HepG2 (cell line): Measurements from ENCODE around the gene MED19. TPM values are rescaled to one million over a fixed set of nuclear protein-coding genes. Genes with fewer than 3 reads are reported as not detected.
A peak's percentile ranks its signal among the peaks of the same experiment; 100 is the strongest.

Experiments
- ATRX ChIP-seq: sonication (generic); formaldehyde crosslinking; IDR thresholded peaks from 2 replicates; pipeline ENCODE4 v1.4.0; 2020; ENCODE audit warnings: missing genetic modification reagents, borderline replicate concordance
- CENPX ChIP-seq: sonication (generic); formaldehyde crosslinking; IDR thresholded peaks from 2 replicates; pipeline ENCODE4 v1.9.0; 2021; ENCODE audit warnings: mild to moderate bottlenecking, missing genetic modification reagents, moderate library complexity
- ELF1 ChIP-seq: sonication (generic); formaldehyde crosslinking; IDR thresholded peaks from 2 replicates; pipeline ENCODE4 v1.4.0; 2020; ENCODE audit warnings: missing genetic modification reagents
- ESRRA ChIP-seq: sonication (generic); formaldehyde crosslinking; IDR thresholded peaks from 2 replicates; pipeline ENCODE4 v1.5.1; 2020; ENCODE audit warnings: mild to moderate bottlenecking, low read depth, missing genetic modification reagents
- FOXA1 ChIP-seq, 2 experiments: fragments of 450-650 bp in 1 of 2; sonication (generic) in 1 of 2; formaldehyde crosslinking in 1 of 2; IDR thresholded peaks; 2 replicates each; pipeline versions ENCODE4 v1.4.0 to v1.6.1; 2016 to 2020; ENCODE audit warnings: missing genetic modification reagents in 1 of 2
- KAT8 ChIP-seq: IDR thresholded peaks from 2 replicates; pipeline ENCODE4 v1.6.1; 2016; ENCODE audit warnings: missing genetic modification reagents, missing compliant biosample characterization
- SKI ChIP-seq: fragments of 450-650 bp; IDR thresholded peaks from one replicate; pipeline ENCODE4 v1.6.1; 2018; ENCODE audit warnings: mild to moderate bottlenecking; ENCODE audit not compliant: partially characterized antibody
- TAF15 ChIP-seq: fragments of 200-400 bp; formaldehyde crosslinking; IDR thresholded peaks from one replicate; pipeline ENCODE4 v1.6.1; 2018; ENCODE audit warnings: mild to moderate bottlenecking, low read depth, low read length; ENCODE audit not compliant: poor library complexity, severe bottlenecking
- TCF12 ChIP-seq, 2 experiments: fragments of 450-650 bp in 1 of 2; sonication (generic) in 1 of 2; formaldehyde crosslinking in 1 of 2; IDR thresholded peaks; 2 replicates each; pipeline versions ENCODE4 v1.6.1 to v1.8.0; 2017 to 2022; ENCODE audit warnings: antibody characterized with exemption in 1 of 2, mild to moderate bottlenecking in 1 of 2, missing genetic modification reagents in 1 of 2, moderate library complexity in 1 of 2
- ZMAT3 ChIP-seq: sonication (generic); formaldehyde crosslinking; conservative IDR thresholded peaks from 2 replicates; pipeline ENCODE4 v1.7.0; 2021; ENCODE audit warnings: missing genetic modification reagents
- ZNF713 ChIP-seq: sonication (generic); formaldehyde crosslinking; IDR thresholded peaks from 2 replicates; pipeline ENCODE4 v1.4.0; 2020; ENCODE audit warnings: mild to moderate bottlenecking, missing genetic modification reagents
- polyA plus RNA-seq, 8 experiments: library from polyadenylated mRNA; depleted of rRNA in 3 of 8; stranded (reverse) in 7 of 8; unstranded in 1 of 8; fragments of >200 nt; fragmentation: Illumina TruSeq in 4 of 8; extraction: Trizol in 4 of 8; gene quantifications; 2 replicates each; pipeline versions ENCODE4 v1.2.1 to v1.2.3, GENCODE V29; 2011 to 2016; ENCODE audit warnings: low read depth in 4 of 8, missing spikeins in 1 of 8, mixed read lengths in 1 of 8; ENCODE audit not compliant: insufficient read depth in 1 of 8
- total RNA-seq, 5 experiments: library from RNA; depleted of rRNA; stranded (reverse); fragments of >200 nt; fragmentation: Illumina TruSeq; extraction: Trizol; gene quantifications; 2 replicates each; pipeline ENCODE4 v1.2.3, GENCODE V29; 2016; ENCODE audit warnings: low read depth in 1 of 5
- TF ChIP-seq, protein P1 (sequence below): sonication (generic); formaldehyde crosslinking; conservative IDR thresholded peaks from 2 replicates; pipeline ENCODE4 v1.8.0; 2022; ENCODE audit warnings: mild to moderate bottlenecking, moderate library complexity, missing genetic modification reagents
- TF ChIP-seq, protein P2 (sequence below): conservative IDR thresholded peaks from 2 replicates; pipeline ENCODE4 v1.6.1; 2018; ENCODE audit warnings: missing genetic modification reagents
- TF ChIP-seq, protein P3 (sequence below): fragments of 450-650 bp; IDR thresholded peaks from 2 replicates; pipeline ENCODE4 v1.6.1; 2016
- TF ChIP-seq, protein P4 (sequence below): sonication (generic); formaldehyde crosslinking; IDR thresholded peaks from 2 replicates; pipeline ENCODE4 v1.4.0; 2020; ENCODE audit warnings: missing genetic modification reagents
- TF ChIP-seq, protein P5 (sequence below): IDR thresholded peaks from 2 replicates; pipeline ENCODE4 v1.6.1; 2016; ENCODE audit warnings: missing genetic modification reagents, missing compliant biosample characterization

The MED19 gene
- total and polyA plus RNA-seq, 2 of the 13 experiments (the other 11 are each of a cell fraction or from before 2014, with no cell fraction given): 12.9 to 13.8 TPM

DNA sequence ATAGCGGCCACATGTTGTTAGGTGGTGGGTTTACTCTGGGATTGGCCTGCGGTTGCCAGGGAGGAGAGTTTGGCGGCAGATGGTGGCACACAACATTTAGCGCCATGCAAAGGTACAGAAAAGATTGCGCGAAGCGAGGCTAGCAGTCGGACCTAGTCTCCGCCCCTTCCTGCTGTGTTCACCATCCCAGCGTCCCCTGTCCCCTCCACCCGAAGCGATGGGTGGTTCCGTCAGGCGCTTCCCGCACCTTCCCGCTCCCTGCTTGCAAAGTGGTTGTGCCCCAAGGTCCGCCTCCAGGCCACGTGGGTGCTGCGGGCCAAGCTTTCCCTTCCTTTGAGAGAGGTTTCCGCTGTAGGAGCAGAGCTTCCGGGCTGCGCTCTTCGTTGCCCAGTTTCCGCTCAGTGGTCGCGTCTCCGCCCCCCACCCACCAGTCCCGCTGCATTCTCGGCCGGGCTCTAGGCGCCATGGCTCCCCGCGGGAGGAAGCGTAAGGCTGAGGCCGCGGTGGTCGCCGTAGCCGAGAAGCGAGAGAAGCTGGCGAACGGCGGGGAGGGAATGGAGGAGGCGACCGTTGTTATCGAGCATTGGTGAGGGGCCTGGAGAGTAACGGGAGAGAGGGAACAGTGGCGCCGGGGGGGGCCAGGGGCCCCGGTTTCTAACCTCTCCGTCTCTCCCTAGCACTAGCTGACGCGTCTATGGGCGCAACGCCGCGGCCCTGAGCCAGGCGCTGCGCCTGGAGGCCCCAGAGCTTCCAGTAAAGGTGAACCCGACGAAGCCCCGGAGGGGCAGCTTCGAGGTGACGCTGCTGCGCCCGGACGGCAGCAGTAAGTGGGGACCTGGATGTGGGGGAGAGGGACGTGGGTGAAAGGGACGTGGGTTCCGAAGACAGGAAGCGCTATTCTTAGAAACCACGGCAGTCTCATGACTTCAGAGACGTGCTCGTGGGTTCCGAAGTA is 29.4 kb upstream of the MED19 start, which contains the start of gene SELENOH (continued):
- TF ChIP-seq, protein P1, sequence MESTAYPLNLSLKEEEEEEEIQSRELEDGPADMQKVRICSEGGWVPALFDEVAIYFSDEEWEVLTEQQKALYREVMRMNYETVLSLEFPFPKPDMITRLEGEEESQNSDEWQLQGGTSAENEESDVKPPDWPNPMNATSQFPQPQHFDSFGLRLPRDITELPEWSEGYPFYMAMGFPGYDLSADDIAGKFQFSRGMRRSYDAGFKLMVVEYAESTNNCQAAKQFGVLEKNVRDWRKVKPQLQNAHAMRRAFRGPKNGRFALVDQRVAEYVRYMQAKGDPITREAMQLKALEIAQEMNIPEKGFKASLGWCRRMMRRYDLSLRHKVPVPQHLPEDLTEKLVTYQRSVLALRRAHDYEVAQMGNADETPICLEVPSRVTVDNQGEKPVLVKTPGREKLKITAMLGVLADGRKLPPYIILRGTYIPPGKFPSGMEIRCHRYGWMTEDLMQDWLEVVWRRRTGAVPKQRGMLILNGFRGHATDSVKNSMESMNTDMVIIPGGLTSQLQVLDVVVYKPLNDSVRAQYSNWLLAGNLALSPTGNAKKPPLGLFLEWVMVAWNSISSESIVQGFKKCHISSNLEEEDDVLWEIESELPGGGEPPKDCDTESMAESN (CRISPR knock-in tag): 0 out of 2 replicates have a peak, but pooled peaks have one; percentile 38
- no peak for TF ChIP-seq TCF12 (IDR thresholded peaks at IDR 0.05)
- no peak for TF ChIP-seq TCF12 (CRISPR knock-in tag; IDR thresholded peaks at IDR 0.05)
- TF ChIP-seq, protein P2, sequence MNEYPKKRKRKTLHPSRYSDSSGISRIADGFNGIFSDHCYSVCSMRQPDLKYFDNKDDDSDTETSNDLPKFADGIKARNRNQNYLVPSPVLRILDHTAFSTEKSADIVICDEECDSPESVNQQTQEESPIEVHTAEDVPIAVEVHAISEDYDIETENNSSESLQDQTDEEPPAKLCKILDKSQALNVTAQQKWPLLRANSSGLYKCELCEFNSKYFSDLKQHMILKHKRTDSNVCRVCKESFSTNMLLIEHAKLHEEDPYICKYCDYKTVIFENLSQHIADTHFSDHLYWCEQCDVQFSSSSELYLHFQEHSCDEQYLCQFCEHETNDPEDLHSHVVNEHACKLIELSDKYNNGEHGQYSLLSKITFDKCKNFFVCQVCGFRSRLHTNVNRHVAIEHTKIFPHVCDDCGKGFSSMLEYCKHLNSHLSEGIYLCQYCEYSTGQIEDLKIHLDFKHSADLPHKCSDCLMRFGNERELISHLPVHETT (CRISPR knock-in tag): 0 out of 2 replicates have a peak, but pooled peaks have one; percentile 68
- no peak for TF ChIP-seq CENPX (CRISPR knock-in tag)
- peak; percentile 52 for TF ChIP-seq TAF15
- 0 out of 2 replicates have a peak, but pooled peaks have one; percentile 62 for TF ChIP-seq ZNF713 (CRISPR knock-in tag)
- no peak for TF ChIP-seq SKI
- peak; percentile 96 for TF ChIP-seq KAT8
- TF ChIP-seq, protein P3, sequence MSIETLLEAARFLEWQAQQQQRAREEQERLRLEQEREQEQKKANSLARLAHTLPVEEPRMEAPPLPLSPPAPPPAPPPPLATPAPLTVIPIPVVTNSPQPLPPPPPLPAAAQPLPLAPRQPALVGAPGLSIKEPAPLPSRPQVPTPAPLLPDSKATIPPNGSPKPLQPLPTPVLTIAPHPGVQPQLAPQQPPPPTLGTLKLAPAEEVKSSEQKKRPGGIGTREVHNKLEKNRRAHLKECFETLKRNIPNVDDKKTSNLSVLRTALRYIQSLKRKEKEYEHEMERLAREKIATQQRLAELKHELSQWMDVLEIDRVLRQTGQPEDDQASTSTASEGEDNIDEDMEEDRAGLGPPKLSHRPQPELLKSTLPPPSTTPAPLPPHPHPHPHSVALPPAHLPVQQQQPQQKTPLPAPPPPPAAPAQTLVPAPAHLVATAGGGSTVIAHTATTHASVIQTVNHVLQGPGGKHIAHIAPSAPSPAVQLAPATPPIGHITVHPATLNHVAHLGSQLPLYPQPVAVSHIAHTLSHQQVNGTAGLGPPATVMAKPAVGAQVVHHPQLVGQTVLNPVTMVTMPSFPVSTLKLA: peak; percentile 74
- no peak for TF ChIP-seq ATRX
- TF ChIP-seq ELF1 (CRISPR knock-in tag): peak; percentile 84
- TF ChIP-seq ESRRA (CRISPR knock-in tag): no peak
- TF ChIP-seq ZMAT3 (CRISPR knock-in tag): peak; percentile 49; the same call in 1 of the 2 replicates
- no peak for TF ChIP-seq FOXA1 (IDR thresholded peaks at IDR 0.05)
- TF ChIP-seq FOXA1 (CRISPR knock-in tag; IDR thresholded peaks at IDR 0.05): no peak
- TF ChIP-seq, protein P4, sequence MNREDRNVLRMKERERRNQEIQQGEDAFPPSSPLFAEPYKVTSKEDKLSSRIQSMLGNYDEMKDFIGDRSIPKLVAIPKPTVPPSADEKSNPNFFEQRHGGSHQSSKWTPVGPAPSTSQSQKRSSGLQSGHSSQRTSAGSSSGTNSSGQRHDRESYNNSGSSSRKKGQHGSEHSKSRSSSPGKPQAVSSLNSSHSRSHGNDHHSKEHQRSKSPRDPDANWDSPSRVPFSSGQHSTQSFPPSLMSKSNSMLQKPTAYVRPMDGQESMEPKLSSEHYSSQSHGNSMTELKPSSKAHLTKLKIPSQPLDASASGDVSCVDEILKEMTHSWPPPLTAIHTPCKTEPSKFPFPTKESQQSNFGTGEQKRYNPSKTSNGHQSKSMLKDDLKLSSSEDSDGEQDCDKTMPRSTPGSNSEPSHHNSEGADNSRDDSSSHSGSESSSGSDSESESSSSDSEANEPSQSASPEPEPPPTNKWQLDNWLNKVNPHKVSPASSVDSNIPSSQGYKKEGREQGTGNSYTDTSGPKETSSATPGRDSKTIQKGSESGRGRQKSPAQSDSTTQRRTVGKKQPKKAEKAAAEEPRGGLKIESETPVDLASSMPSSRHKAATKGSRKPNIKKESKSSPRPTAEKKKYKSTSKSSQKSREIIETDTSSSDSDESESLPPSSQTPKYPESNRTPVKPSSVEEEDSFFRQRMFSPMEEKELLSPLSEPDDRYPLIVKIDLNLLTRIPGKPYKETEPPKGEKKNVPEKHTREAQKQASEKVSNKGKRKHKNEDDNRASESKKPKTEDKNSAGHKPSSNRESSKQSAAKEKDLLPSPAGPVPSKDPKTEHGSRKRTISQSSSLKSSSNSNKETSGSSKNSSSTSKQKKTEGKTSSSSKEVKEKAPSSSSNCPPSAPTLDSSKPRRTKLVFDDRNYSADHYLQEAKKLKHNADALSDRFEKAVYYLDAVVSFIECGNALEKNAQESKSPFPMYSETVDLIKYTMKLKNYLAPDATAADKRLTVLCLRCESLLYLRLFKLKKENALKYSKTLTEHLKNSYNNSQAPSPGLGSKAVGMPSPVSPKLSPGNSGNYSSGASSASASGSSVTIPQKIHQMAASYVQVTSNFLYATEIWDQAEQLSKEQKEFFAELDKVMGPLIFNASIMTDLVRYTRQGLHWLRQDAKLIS (CRISPR knock-in tag): no peak
- TF ChIP-seq, protein P5, sequence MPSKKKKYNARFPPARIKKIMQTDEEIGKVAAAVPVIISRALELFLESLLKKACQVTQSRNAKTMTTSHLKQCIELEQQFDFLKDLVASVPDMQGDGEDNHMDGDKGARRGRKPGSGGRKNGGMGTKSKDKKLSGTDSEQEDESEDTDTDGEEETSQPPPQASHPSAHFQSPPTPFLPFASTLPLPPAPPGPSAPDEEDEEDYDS (CRISPR knock-in tag): 0 out of 2 replicates have a peak, but pooled peaks have one; percentile 33
